K562 (cell line): Measurements from ENCODE around the gene CYP4F3. TPM values are rescaled to one million over a fixed set of nuclear protein-coding genes. Genes with fewer than 3 reads are reported as not detected.

Experiments
- CBFA2T3 ChIP-seq: fragments of 450-650 bp; IDR thresholded peaks from 2 replicates; pipeline ENCODE4 v1.6.1; 2017
- CBX2 ChIP-seq: fragments of 200-600 bp; sonication (generic); IDR thresholded peaks from one replicate; pipeline ENCODE4 v1.6.1; 2012; ENCODE audit warnings: mild to moderate bottlenecking, low read length, inconsistent platforms; ENCODE audit not compliant: insufficient read depth, poor library complexity, severe bottlenecking
- CCAR2 ChIP-seq: fragments of 200-400 bp; formaldehyde crosslinking; IDR thresholded peaks from 2 replicates; pipeline ENCODE4 v1.6.1; 2017; ENCODE audit warnings: mild to moderate bottlenecking, low read depth, low read length
- CTBP1 ChIP-seq: fragments of 450-650 bp; IDR thresholded peaks from 2 replicates; pipeline ENCODE4 v1.6.1; 2016; ENCODE audit warnings: borderline replicate concordance
- FOXJ3 ChIP-seq: sonication (generic); formaldehyde crosslinking; IDR thresholded peaks from 2 replicates; pipeline ENCODE4 v1.4.0; 2020; ENCODE audit warnings: mild to moderate bottlenecking, missing genetic modification reagents
- FOXK2 ChIP-seq, 2 experiments: fragments of 450-650 bp; IDR thresholded peaks in 1 of 2; conservative IDR thresholded peaks in 1 of 2; 2 replicates each; pipeline ENCODE4 v1.6.1; 2016; ENCODE audit warnings: low read depth in 2 of 2, mild to moderate bottlenecking in 1 of 2
- MAFK ChIP-seq: IDR thresholded peaks from 2 replicates; pipeline ENCODE4 v1.6.1; 2011; ENCODE audit warnings: low read length, improper control_type of control experiment
- MITF ChIP-seq: IDR thresholded peaks from 2 replicates; pipeline ENCODE4 v1.6.1; 2014; ENCODE audit warnings: antibody characterized with exemption
- RCOR1 ChIP-seq, 2 experiments: IDR thresholded peaks; 2 replicates each; pipeline ENCODE4 v1.6.1; 2012; ENCODE audit warnings: low read depth in 2 of 2, low read length in 2 of 2, borderline replicate concordance in 1 of 2, improper control_type of control experiment in 1 of 2
- RHOXF2B ChIP-seq: fragments of 250-450 bp; sonication (Bioruptor Pico); conservative IDR thresholded peaks from 2 replicates; pipeline ENCODE4 v1.5.1; 2021
- TFAP4 ChIP-seq: sonication (generic); formaldehyde crosslinking; IDR thresholded peaks from 2 replicates; pipeline ENCODE4 v1.8.0; 2022; ENCODE audit warnings: missing genetic modification reagents, mild to moderate bottlenecking, moderate library complexity, borderline replicate concordance
- UBTF ChIP-seq, 2 experiments: IDR thresholded peaks; 2 replicates each; pipeline ENCODE4 v1.6.1; 2012; ENCODE audit warnings: improper control_type of control experiment in 2 of 2, low read depth in 2 of 2, low read length in 2 of 2, borderline replicate concordance in 1 of 2
- ZKSCAN1 ChIP-seq: fragments of 150-350 bp; IDR thresholded peaks from 2 replicates; pipeline ENCODE4 v1.6.1; 2016; ENCODE audit warnings: low read depth, low read length
- ZNF140 ChIP-seq: fragments of 250-450 bp; sonication (Bioruptor Pico); IDR thresholded peaks from 2 replicates; pipeline ENCODE4 v1.8.0; 2021; ENCODE audit warnings: moderate library complexity, mild to moderate bottlenecking, inconsistent platforms
- ZNF239 ChIP-seq: fragments of 250-450 bp; sonication (Bioruptor Pico); IDR thresholded peaks from 2 replicates; pipeline ENCODE4 v1.4.0; 2020; ENCODE audit warnings: mild to moderate bottlenecking
- polyA plus RNA-seq, 8 experiments: library from polyadenylated mRNA; depleted of rRNA in 4 of 8; stranded (reverse) in 5 of 8; unstranded in 3 of 8; fragments of >200 nt; fragmentation: Nextera tagmentation in 2 of 8; fragmentation: Illumina TruSeq in 1 of 8; extraction: Ambion mirVana in 2 of 8; extraction: Trizol in 1 of 8; gene quantifications; 2 replicates each; pipeline versions ENCODE4 v1.2.1 to v1.2.3, GENCODE V29; 2011 to 2014; ENCODE audit warnings: inconsistent platforms in 1 of 8, missing spikeins in 1 of 8
- total RNA-seq, 7 experiments: library from RNA; depleted of rRNA in 6 of 7; stranded (reverse); fragments of >200 nt in 6 of 7; fragmentation: Illumina TruSeq in 2 of 7; extraction: Trizol in 2 of 7; gene quantifications; 2 replicates each; pipeline versions ENCODE4 v1.2.1 to v1.2.3, GENCODE V29; 2011 to 2021; ENCODE audit warnings: low replicate concordance in 1 of 7

CYP4F3 gene
- total and polyA plus RNA-seq, 9 of the 15 experiments (the other 6 are each of a cell fraction or from before 2014, with no cell fraction given) = 0.01 to 0.40 (median 0.16) TPM; not detected in 6

- TF ChIP-seq MITF (no peak), RCOR1 (IDR thresholded peaks at IDR 0.05; ENCODE audit: borderline replicate concordance in 1 of 2, low read depth in 2 of 2, low read length in 2 of 2) (peak in 1 of 2 experiments; percentile 41; a peak in 1 of 4 replicates), ZNF140 (CRISPR knock-in tag) (no peak), ZKSCAN1 (peak; percentile 88), CTBP1 (peak; percentile 88), ZNF239 (CRISPR knock-in tag) (no peak), MAFK (peak; percentile 75), CBFA2T3 (peak; percentile 61), CCAR2 (no peak), TFAP4 (CRISPR knock-in tag) (peak; percentile 98), UBTF (IDR thresholded peaks at IDR 0.05; ENCODE audit: borderline replicate concordance in 1 of 2, low read depth in 2 of 2, low read length in 2 of 2) (no peak), FOXK2 (conservative IDR thresholded peaks at IDR 0.05 in 1 of 2, IDR thresholded peaks at IDR 0.05 in 1 of 2; ENCODE audit: low read depth in 2 of 2) (no peak), RHOXF2B (CRISPR knock-in tag) (no peak), FOXJ3 (CRISPR knock-in tag) (no peak), CBX2 (no peak)
These were observed at the start of gene CYP4F3 (continued) for GRCh38 chr19:15640294-15640903.
